ENCODE measurements around the gene TOPBP1. TPM values are rescaled to one million over a fixed set of nuclear protein-coding genes. Genes with fewer than 3 reads are reported as not detected.

Gene TOPBP1
- total RNA-seq, 2 donors from 2014 or later, result 22.6 to 34.3 TPM

- no peak for TF ChIP-seq CTCF (IDR thresholded peaks at IDR 0.05)
- no peak for TF ChIP-seq POLR2A (IDR thresholded peaks at IDR 0.05)
- Histone ChIP-seq H3K27ac (no peak overlapping the region), H3K27me3 (no peaks in the 10 kb centered on the region), H3K4me1 (peaks cover 9% of the 10 kb centered on the region), H3K36me3 (replicated peaks in 1 of 2; ENCODE audit: insufficient read depth in 1 of 2, low read depth in 2 of 2) (peaks cover 0 to 27% of the 10 kb centered on the region in 2 donors), H3K4me3 (no peak overlapping the region), H3K9me3 (no peaks in the 10 kb centered on the region)
- ATAC-seq (no peak), DNase-seq (no peak)
- 86 to 87% methylated on average over 4 of the region's 4 CpGs for WGBS, 2 donors
- intact Hi-C loops (cut with DNase I), result no loop called here
Observed at GRCh38 chr3:133655731-133656515, 5.8 kb downstream of the TOPBP1 start.

- no peak for TF ChIP-seq CTCF (IDR thresholded peaks at IDR 0.05)
- TF ChIP-seq POLR2A (IDR thresholded peaks at IDR 0.05), result no peak
- no peak for ATAC-seq
- Histone ChIP-seq H3K27me3 (no peaks in the 10 kb centered on the region), H3K9me3 (no peaks in the 10 kb centered on the region), H3K36me3 (replicated peaks in 1 of 2; ENCODE audit: insufficient read depth in 1 of 2, low read depth in 2 of 2) (peaks cover 0 to 12% of the 10 kb centered on the region in 2 donors), H3K27ac (no peak overlapping the region), H3K4me3 (no peak overlapping the region), H3K4me1 (no peaks in the 10 kb centered on the region)
- 73 to 79% methylated on average over 4 of the region's 4 CpGs for WGBS, 2 donors
- DNase-seq, result no peak
- intact Hi-C loops (cut with DNase I), result no loop called here
Observed at GRCh38 chr3:133649486-133650068, 12.2 kb downstream of the TOPBP1 start.

- DNase-seq, result no peak
- no peak for ATAC-seq
- H3K36me3 ChIP-seq (replicated peaks in 1 of 2; ENCODE audit: insufficient read depth in 1 of 2, low read depth in 2 of 2), result peaks cover 0 to 15% of the 10 kb centered on the region in 2 donors
Observed at GRCh38 chr3:133644768-133645167, 17.0 kb downstream of the TOPBP1 start.

GRCh38 chr3:133643611-133644010 is 18.1 kb downstream of the TOPBP1 start:
- H3K9me3 ChIP-seq, result no peaks in the 10 kb centered on the region
- no peak for TF ChIP-seq POLR2A (IDR thresholded peaks at IDR 0.05)
- no peak for TF ChIP-seq CTCF (IDR thresholded peaks at IDR 0.05)
- H3K4me1 ChIP-seq, result no peaks in the 10 kb centered on the region
- 87 to 94% methylated on average over 2 of the region's 2 CpGs for WGBS, 2 donors
- ATAC-seq (no peak), DNase-seq (no peak)
- intact Hi-C loops (cut with DNase I), result no loop called here
- H3K36me3 ChIP-seq (replicated peaks in 1 of 2; ENCODE audit: insufficient read depth in 1 of 2, low read depth in 2 of 2), result peaks cover 0 to 15% of the 10 kb centered on the region in 2 donors
- no peak overlapping the region for H3K27ac ChIP-seq
- no peak overlapping the region for H3K4me3 ChIP-seq
- no peaks in the 10 kb centered on the region for H3K27me3 ChIP-seq

More at GRCh38 chr3:133644768-133645167, 17.0 kb downstream of the TOPBP1 start:
- H3K27ac ChIP-seq, result no peak overlapping the region
- no peaks in the 10 kb centered on the region for H3K9me3 ChIP-seq
- H3K4me3 ChIP-seq, result no peak overlapping the region
- intact Hi-C loops (cut with DNase I), result no loop called here
- H3K27me3 ChIP-seq, result no peaks in the 10 kb centered on the region
- TF ChIP-seq POLR2A (IDR thresholded peaks at IDR 0.05) (no peak), CTCF (IDR thresholded peaks at IDR 0.05) (no peak)
- WGBS, 2 donors, result 100% methylated on average over 1 of the region's 1 CpG
- no peaks in the 10 kb centered on the region for H3K4me1 ChIP-seq
